Mucosa of stomach (tissue), 1 donor: ENCODE data around the gene KANK4.

Experiments used
- H3K27me3 ChIP-seq: one replicate; pipeline ENCODE4 v1.7.0; 2013; ENCODE audit warnings: mild to moderate bottlenecking, low read length; ENCODE audit not compliant: control insufficient read depth, insufficient read depth
- H3K36me3 ChIP-seq: one replicate; pipeline ENCODE4 v1.7.0; 2013; ENCODE audit warnings: low read length; ENCODE audit not compliant: control insufficient read depth, insufficient read depth
- H3K4me1 ChIP-seq: one replicate; pipeline ENCODE4 v1.7.0; 2013; ENCODE audit warnings: mild to moderate bottlenecking, low read length; ENCODE audit not compliant: control insufficient read depth, insufficient read depth
- H3K4me3 ChIP-seq: one replicate; pipeline ENCODE4 v1.7.0; 2013; ENCODE audit warnings: low read length
- H3K9ac ChIP-seq: one replicate; pipeline ENCODE4 v1.7.0; 2013; ENCODE audit warnings: mild to moderate bottlenecking, low read length, moderate library complexity
- H3K9me3 ChIP-seq: one replicate; pipeline ENCODE4 v1.7.0; 2013; ENCODE audit warnings: mild to moderate bottlenecking, low read length, moderate library complexity; ENCODE audit not compliant: control insufficient read depth
- donor health status: Pancreatic carcinoma.

The KANK4 gene

GRCh38 chr1:62311473-62311943 is 7.7 kb downstream of the KANK4 start:
- H3K4me3 ChIP-seq, result no peak overlapping the region
- peaks cover 4% of the 10 kb centered on the region for H3K27me3 ChIP-seq
- H3K36me3 ChIP-seq, result no peaks in the 10 kb centered on the region
- no peaks in the 10 kb centered on the region for H3K4me1 ChIP-seq
- H3K9me3 ChIP-seq, result no peaks in the 10 kb centered on the region
- no peak overlapping the region for H3K9ac ChIP-seq

GRCh38 chr1:62309906-62310305 is 9.3 kb downstream of the KANK4 start:
- H3K4me3 ChIP-seq, result no peak overlapping the region
- H3K36me3 ChIP-seq, result no peaks in the 10 kb centered on the region
- no peaks in the 10 kb centered on the region for H3K9me3 ChIP-seq
- H3K27me3 ChIP-seq, result peaks cover 4% of the 10 kb centered on the region
- no peaks in the 10 kb centered on the region for H3K4me1 ChIP-seq
- no peak overlapping the region for H3K9ac ChIP-seq

GRCh38 chr1:62308606-62309005 is 10.6 kb downstream of the KANK4 start:
- peaks cover 4% of the 10 kb centered on the region for H3K27me3 ChIP-seq
- H3K36me3 ChIP-seq, result no peaks in the 10 kb centered on the region
- no peaks in the 10 kb centered on the region for H3K9me3 ChIP-seq
- H3K9ac ChIP-seq, result no peak overlapping the region
- no peaks in the 10 kb centered on the region for H3K4me1 ChIP-seq
- no peak overlapping the region for H3K4me3 ChIP-seq

- Histone ChIP-seq H3K4me1 (no peaks in the 10 kb centered on the region), H3K9ac (no peak overlapping the region), H3K36me3 (no peaks in the 10 kb centered on the region), H3K27me3 (peaks cover 4% of the 10 kb centered on the region), H3K9me3 (no peaks in the 10 kb centered on the region), H3K4me3 (no peak overlapping the region)
Measured at GRCh38 chr1:62307895-62308492, 11.2 kb downstream of the KANK4 start.

DNA sequence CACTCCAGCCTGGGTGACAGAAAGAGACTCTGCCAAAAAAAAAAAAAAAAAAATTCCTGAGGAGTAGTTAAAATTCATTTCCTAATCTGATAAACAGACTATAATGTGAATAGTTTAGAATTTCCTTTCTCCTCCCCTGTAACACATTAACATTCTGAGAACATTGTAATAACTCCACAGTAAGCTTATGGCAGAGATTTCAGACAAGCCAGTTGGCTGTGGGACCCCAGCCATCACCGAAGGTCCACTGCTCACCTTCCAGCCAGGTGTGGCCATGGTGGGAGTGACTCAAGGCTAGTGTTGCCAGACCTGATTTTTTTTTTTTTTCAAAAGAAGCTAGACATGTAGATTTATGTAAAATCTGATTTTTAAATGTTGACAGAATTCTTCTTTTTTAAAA is 11.8 kb downstream of the KANK4 start:
- no peak overlapping the region for H3K4me3 ChIP-seq
- H3K4me1 ChIP-seq, result no peaks in the 10 kb centered on the region
- H3K9ac ChIP-seq, result no peak overlapping the region
- H3K27me3 ChIP-seq, result peaks cover 4% of the 10 kb centered on the region
- no peaks in the 10 kb centered on the region for H3K36me3 ChIP-seq
- H3K9me3 ChIP-seq, result no peaks in the 10 kb centered on the region

DNA sequence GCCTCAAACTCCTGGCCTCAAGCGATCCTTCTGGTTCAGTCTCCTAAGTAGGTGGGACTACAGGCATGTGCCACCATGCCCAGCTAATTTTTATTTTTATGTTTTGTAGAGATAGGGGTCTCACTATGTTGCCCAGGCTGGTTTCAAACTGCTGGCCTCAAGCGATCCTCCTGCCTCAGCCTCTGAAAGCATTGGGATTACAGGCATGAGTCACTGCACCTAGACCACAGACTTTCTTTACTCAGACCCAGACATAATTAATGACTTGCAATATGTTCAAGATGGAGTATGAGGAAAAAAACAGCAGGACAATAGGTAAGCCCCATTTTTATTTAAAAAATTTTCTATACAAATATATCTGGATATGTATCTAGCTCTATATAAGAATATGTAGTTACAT is 13.2 kb downstream of the KANK4 start:
- no peaks in the 10 kb centered on the region for H3K4me1 ChIP-seq
- H3K9ac ChIP-seq, result no peak overlapping the region
- peaks cover 4% of the 10 kb centered on the region for H3K27me3 ChIP-seq
- no peaks in the 10 kb centered on the region for H3K9me3 ChIP-seq
- H3K36me3 ChIP-seq, result no peaks in the 10 kb centered on the region
- H3K4me3 ChIP-seq, result no peak overlapping the region

- Histone ChIP-seq H3K36me3 (no peaks in the 10 kb centered on the region), H3K9me3 (no peaks in the 10 kb centered on the region), H3K4me3 (no peak overlapping the region), H3K4me1 (peaks cover 5% of the 10 kb centered on the region), H3K9ac (no peak overlapping the region), H3K27me3 (peaks cover 4% of the 10 kb centered on the region)
Measured at GRCh38 chr1:62304975-62305374, 14.3 kb downstream of the KANK4 start.

DNA sequence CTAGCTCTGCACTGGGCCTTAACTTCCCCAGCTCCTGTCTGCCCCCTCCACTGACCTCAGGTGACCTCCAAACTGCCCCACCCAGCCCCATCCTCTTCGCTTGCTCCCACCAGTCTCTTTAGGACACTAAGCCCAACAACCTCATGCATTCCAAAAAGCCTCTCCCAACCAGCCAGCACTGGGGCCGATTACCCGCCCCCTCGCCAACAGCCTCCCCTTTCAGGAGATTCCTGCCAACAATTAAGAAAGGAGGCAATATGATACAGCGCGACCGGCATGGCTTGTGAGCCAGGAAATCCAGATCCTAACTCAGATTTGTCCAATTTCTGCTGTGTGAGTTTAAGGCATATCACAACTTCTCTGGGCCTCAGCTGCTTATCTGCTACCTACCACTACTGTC is 14.7 kb downstream of the KANK4 start:
- Histone ChIP-seq H3K9ac (no peak overlapping the region), H3K4me3 (no peak overlapping the region), H3K4me1 (peaks cover 10% of the 10 kb centered on the region), H3K36me3 (no peaks in the 10 kb centered on the region), H3K27me3 (peaks cover 4% of the 10 kb centered on the region), H3K9me3 (no peaks in the 10 kb centered on the region)

DNA sequence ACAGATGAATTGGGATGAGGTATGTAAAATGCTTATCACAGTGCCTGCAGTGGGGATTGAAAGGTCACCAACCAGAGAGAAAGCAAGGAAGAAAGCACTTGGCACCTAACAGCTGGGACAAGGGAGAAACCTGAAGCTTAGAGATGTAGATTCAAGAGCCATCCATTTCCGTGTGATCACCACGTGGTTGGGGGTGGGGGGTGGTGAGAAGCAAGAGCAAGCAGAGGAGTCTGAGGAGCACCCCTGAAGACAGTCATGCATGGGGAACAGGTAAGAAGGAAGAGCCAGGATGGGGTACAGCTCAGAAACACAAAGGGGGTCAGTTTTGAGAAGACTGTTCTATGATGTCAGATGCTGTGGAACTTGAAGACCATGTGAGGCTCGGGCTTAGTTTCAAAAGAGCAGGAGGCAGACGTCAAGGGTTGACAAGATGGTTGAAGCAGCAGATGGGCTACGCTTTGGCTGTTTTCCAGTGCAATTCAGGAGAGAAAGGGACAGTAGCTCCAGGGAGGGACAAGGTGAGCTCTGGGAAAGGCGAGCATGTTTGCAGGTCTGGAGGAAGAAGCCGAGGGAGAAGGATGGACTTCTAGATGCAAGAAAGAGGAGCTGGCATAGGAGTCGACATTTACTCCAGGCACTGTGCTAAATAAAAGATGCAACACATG is 17.4 kb downstream of the KANK4 start:
- H3K9me3 ChIP-seq, result no peaks in the 10 kb centered on the region
- H3K9ac ChIP-seq, result no peak overlapping the region
- H3K4me3 ChIP-seq, result no peak overlapping the region
- no peaks in the 10 kb centered on the region for H3K36me3 ChIP-seq
- peaks cover 10% of the 10 kb centered on the region for H3K4me1 ChIP-seq
- H3K27me3 ChIP-seq, result no peaks in the 10 kb centered on the region

- Histone ChIP-seq H3K4me1 (peaks cover 10% of the 10 kb centered on the region), H3K9ac (no peak overlapping the region), H3K4me3 (no peak overlapping the region), H3K9me3 (no peaks in the 10 kb centered on the region), H3K36me3 (no peaks in the 10 kb centered on the region), H3K27me3 (no peaks in the 10 kb centered on the region)
Measured at GRCh38 chr1:62299426-62300200, 19.6 kb downstream of the KANK4 start.

GRCh38 chr1:62295921-62296491 is 23.2 kb downstream of the KANK4 start:
- Histone ChIP-seq H3K9ac (no peak overlapping the region), H3K4me1 (peaks cover 10% of the 10 kb centered on the region), H3K9me3 (no peaks in the 10 kb centered on the region), H3K36me3 (no peaks in the 10 kb centered on the region), H3K27me3 (no peaks in the 10 kb centered on the region), H3K4me3 (no peak overlapping the region)

DNA sequence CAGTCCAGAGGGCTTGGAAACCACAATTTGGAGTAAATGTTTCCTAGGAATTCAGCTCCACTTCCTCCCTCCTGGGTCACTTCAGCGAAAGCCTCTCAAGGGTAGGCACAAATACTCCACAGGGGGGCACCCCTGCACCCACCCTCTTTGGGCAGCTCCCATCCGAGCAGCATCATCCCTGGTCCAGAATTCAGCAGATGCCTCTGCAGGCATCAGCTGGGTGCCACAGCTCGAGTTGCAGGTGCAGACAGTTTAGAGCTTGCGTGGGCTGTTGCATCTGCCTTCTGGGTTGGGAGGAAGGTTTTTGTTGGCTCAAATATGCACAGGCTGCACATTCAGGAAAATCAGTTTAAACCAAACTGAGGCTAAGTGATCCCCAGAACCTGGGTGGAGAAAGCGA is 25.0 kb downstream of the KANK4 start:
- H3K9ac ChIP-seq, result no peak overlapping the region

More for the DNA sequence above, 25.0 kb downstream of the KANK4 start:
- no peak overlapping the region for H3K4me3 ChIP-seq
- no peaks in the 10 kb centered on the region for H3K27me3 ChIP-seq
- H3K4me1 ChIP-seq, result no peaks in the 10 kb centered on the region
- H3K9me3 ChIP-seq, result no peaks in the 10 kb centered on the region
- H3K36me3 ChIP-seq, result no peaks in the 10 kb centered on the region
